KMS-11 (cell line): ENCODE measurements around the gene GLDC.

Source experiments
- H2AFZ ChIP-seq: fragments of 200-600 bp; sonication (generic); 2 replicates; pipeline ENCODE4 v1.6.1; 2016; ENCODE audit warnings: antibody characterized with exemption, mixed run types, low read depth
- H3K27ac ChIP-seq: fragments of 200-600 bp; sonication (generic); 2 replicates; pipeline ENCODE4 v1.6.1; 2016; ENCODE audit warnings: mild to moderate bottlenecking, mixed run types
- H3K27me3 ChIP-seq: fragments of 200-600 bp; sonication (generic); 2 replicates; pipeline ENCODE4 v1.6.1; 2017; ENCODE audit warnings: mild to moderate bottlenecking, low read depth, mixed run types, moderate library complexity; ENCODE audit not compliant: insufficient read depth
- H3K36me3 ChIP-seq: fragments of 200-600 bp; sonication (generic); 2 replicates; pipeline ENCODE4 v1.6.1; 2017; ENCODE audit warnings: mild to moderate bottlenecking, mixed run types; ENCODE audit not compliant: insufficient read depth
- H3K4me1 ChIP-seq: fragments of 200-600 bp; sonication (generic); 2 replicates; pipeline ENCODE4 v1.6.1; 2016; ENCODE audit warnings: mild to moderate bottlenecking, low read depth, mixed run types; ENCODE audit not compliant: poor library complexity, severe bottlenecking
- H3K4me2 ChIP-seq: fragments of 200-600 bp; sonication (generic); 2 replicates; pipeline ENCODE4 v1.7.0; 2016; ENCODE audit warnings: mild to moderate bottlenecking, mixed run types
- H3K4me3 ChIP-seq: fragments of 200-600 bp; sonication (generic); IDR thresholded peaks from 2 replicates; pipeline ENCODE4 v1.6.1; 2017; ENCODE audit warnings: low read depth, low read length, mixed read lengths; ENCODE audit not compliant: insufficient read depth
- H3K79me2 ChIP-seq: fragments of 200-600 bp; sonication (generic); 2 replicates; pipeline ENCODE4 v1.6.1; 2016; ENCODE audit warnings: low read depth, mixed run types; ENCODE audit not compliant: insufficient read depth
- H3K9ac ChIP-seq: fragments of 200-600 bp; sonication (generic); 2 replicates; pipeline ENCODE4 v1.6.1; 2016; ENCODE audit warnings: mild to moderate bottlenecking, mixed run types
- H4K20me1 ChIP-seq: fragments of 200-600 bp; sonication (generic); 2 replicates; pipeline ENCODE4 v1.6.1; 2016; ENCODE audit warnings: mild to moderate bottlenecking, mixed run types; ENCODE audit not compliant: insufficient read depth
- CTCF ChIP-seq: fragments of 200-600 bp; sonication (generic); conservative IDR thresholded peaks from 2 replicates; pipeline ENCODE4 v1.6.1; 2017; ENCODE audit warnings: low read depth, mild to moderate bottlenecking, antibody characterized with exemption, low read length, moderate library complexity, mixed read lengths

GLDC gene

GRCh38 chr9:6495466-6495865 is 150.1 kb downstream of the GLDC start:
- TF ChIP-seq CTCF: no peak
- H3K4me2 ChIP-seq: no peak overlapping the region
- no peaks in the 10 kb centered on the region for H3K36me3 ChIP-seq
- no peak overlapping the region for H3K9ac ChIP-seq
- no peaks in the 10 kb centered on the region; the same call in 1 of the 2 replicates for H3K79me2 ChIP-seq
- no peak overlapping the region for H3K4me3 ChIP-seq
- no peaks in the 10 kb centered on the region for H3K27me3 ChIP-seq
- H3K27ac ChIP-seq: no peak overlapping the region
- H3K4me1 ChIP-seq: no peaks in the 10 kb centered on the region
- H4K20me1 ChIP-seq: no peaks in the 10 kb centered on the region
- no peak overlapping the region for H2AFZ ChIP-seq

GRCh38 chr9:6490863-6491262 is 154.7 kb downstream of the GLDC start:
- H3K9ac ChIP-seq: no peak overlapping the region
- no peak for TF ChIP-seq CTCF

GRCh38 chr9:6489099-6489498 is 156.4 kb downstream of the GLDC start:
- Histone ChIP-seq H2AFZ (no peak overlapping the region), H3K4me3 (no peak overlapping the region), H3K36me3 (no peaks in the 10 kb centered on the region), H3K79me2 (no peaks in the 10 kb centered on the region; the same call in 1 of the 2 replicates), H3K27ac (no peak overlapping the region), H3K27me3 (no peaks in the 10 kb centered on the region), H4K20me1 (no peaks in the 10 kb centered on the region; the same call in 1 of the 2 replicates), H3K9ac (no peak overlapping the region), H3K4me2 (no peak overlapping the region), H3K4me1 (no peaks in the 10 kb centered on the region)
- no peak for TF ChIP-seq CTCF

More at GRCh38 chr9:6490863-6491262, 154.7 kb downstream of the GLDC start:
- H4K20me1 ChIP-seq: no peaks in the 10 kb centered on the region; the same call in 1 of the 2 replicates
- H3K4me1 ChIP-seq: no peaks in the 10 kb centered on the region
- H3K4me3 ChIP-seq: no peak overlapping the region
- H3K79me2 ChIP-seq: no peaks in the 10 kb centered on the region; the same call in 1 of the 2 replicates
- no peak overlapping the region for H2AFZ ChIP-seq
- no peaks in the 10 kb centered on the region for H3K36me3 ChIP-seq
- H3K27ac ChIP-seq: no peak overlapping the region
- no peak overlapping the region for H3K4me2 ChIP-seq
- no peaks in the 10 kb centered on the region for H3K27me3 ChIP-seq

DNA sequence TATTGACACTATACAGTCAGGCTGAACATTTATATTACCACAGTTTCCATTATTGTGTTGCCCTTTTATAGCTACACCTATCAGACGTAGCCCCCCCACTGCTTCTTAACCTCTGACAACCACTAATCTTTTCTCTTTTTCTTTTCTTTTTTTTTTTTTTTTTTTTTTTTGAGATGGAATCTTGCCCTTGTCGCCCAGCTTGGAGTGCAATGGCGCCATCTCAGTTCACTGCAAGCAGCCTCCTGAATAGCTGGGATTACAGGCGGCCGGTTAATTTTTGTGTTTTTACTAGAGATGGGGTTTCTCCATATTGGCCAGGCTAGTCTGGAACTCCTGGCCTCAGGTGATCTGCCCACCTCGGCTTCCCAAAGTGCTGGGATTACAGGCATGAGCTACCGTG is 157.1 kb downstream of the GLDC start:
- no peaks in the 10 kb centered on the region for H3K27me3 ChIP-seq
- no peaks in the 10 kb centered on the region; the same call in 1 of the 2 replicates for H4K20me1 ChIP-seq
- TF ChIP-seq CTCF: no peak
- no peaks in the 10 kb centered on the region for H3K4me1 ChIP-seq
- H3K4me3 ChIP-seq: no peak overlapping the region
- no peak overlapping the region for H3K9ac ChIP-seq
- H2AFZ ChIP-seq: no peak overlapping the region
- H3K79me2 ChIP-seq: no peaks in the 10 kb centered on the region; the same call in 1 of the 2 replicates
- no peaks in the 10 kb centered on the region for H3K36me3 ChIP-seq
- no peak overlapping the region for H3K4me2 ChIP-seq
- H3K27ac ChIP-seq: no peak overlapping the region

DNA sequence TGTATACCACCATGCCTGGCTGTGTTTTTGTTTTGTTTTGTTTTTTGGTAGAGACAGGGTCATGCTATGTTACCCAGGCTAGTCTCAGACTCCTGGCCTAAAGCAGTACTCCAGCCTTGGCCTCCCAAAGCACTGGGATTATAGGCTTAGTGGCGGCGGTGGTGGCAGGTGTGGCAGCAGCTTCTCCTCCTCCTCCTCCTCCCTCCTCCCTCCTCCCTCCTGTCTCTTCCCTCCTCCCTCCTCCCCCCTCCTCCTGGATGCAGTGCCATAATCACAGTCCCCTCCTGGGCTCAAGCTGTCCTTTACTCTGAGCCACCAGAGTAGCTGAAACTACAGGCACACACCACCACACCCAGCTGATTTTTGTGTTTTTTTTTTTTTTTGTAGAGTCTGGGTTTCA is 161.3 kb downstream of the GLDC start:
- Histone ChIP-seq H3K4me2 (no peak overlapping the region), H4K20me1 (no peaks in the 10 kb centered on the region), H3K4me3 (no peak overlapping the region), H3K4me1 (no peaks in the 10 kb centered on the region), H3K36me3 (no peaks in the 10 kb centered on the region), H3K27ac (no peak overlapping the region), H3K79me2 (no peaks in the 10 kb centered on the region), H3K27me3 (no peaks in the 10 kb centered on the region), H3K9ac (no peak overlapping the region), H2AFZ (no peak overlapping the region)
- TF ChIP-seq CTCF: no peak
